GM12873 (cell line): ENCODE results near the gene IER5L.

ENCODE experiments used
- CTCF ChIP-seq: IDR thresholded peaks from 2 replicates; pipeline ENCODE4 v1.5.1; 2012; ENCODE audit warnings: low read depth, mild to moderate bottlenecking, moderate library complexity, low read length, control low read depth; ENCODE audit not compliant: insufficient read depth; ENCODE audit errors: missing control alignments

The IER5L gene

GRCh38 chr9:129184219-129184524 lies 6.1 kb upstream of the IER5L start:
- TF ChIP-seq CTCF = no peak

- no peak for TF ChIP-seq CTCF
Measured at GRCh38 chr9:129183495-129184218, 5.6 kb upstream of the IER5L start.

GRCh38 chr9:129182625-129183494 lies 4.8 kb upstream of the IER5L start:
- peak; percentile 34 for TF ChIP-seq CTCF

GRCh38 chr9:129182122-129182521 lies 4.1 kb upstream of the IER5L start:
- TF ChIP-seq CTCF = no peak

GRCh38 chr9:129181246-129181645 lies 3.2 kb upstream of the IER5L start:
- no peak for TF ChIP-seq CTCF

GRCh38 chr9:129178568-129179382 lies 714 bp upstream of the IER5L start:
- no peak for TF ChIP-seq CTCF

GRCh38 chr9:129177443-129177790 lies 644 bp downstream of the IER5L start:
- no peak for TF ChIP-seq CTCF
